Lower leg skin (tissue), 3 donors: ENCODE results near the gene AMELY.
"Not testable (repeated sequence)": the region's sequence is repeated elsewhere in the genome, so short reads cannot be mapped to it uniquely, and the experiment has no call there.

Source experiments
- POLR2A ChIP-seq, 2 donors: fragments of 450-650 bp; IDR thresholded peaks; one replicate each; pipeline ENCODE4 v1.6.1; 2016 to 2017; ENCODE audit warnings: antibody characterized with exemption in 2 of 2, mild to moderate bottlenecking in 1 of 2, moderate library complexity in 1 of 2
- TF ChIP-seq, protein P1 (sequence below), 3 donors: fragments of 450-650 bp; IDR thresholded peaks; one replicate each; pipeline ENCODE4 v1.5.1; 2016; ENCODE audit warnings: antibody characterized with exemption in 3 of 3, mild to moderate bottlenecking in 3 of 3, moderate library complexity in 2 of 3

DNA sequence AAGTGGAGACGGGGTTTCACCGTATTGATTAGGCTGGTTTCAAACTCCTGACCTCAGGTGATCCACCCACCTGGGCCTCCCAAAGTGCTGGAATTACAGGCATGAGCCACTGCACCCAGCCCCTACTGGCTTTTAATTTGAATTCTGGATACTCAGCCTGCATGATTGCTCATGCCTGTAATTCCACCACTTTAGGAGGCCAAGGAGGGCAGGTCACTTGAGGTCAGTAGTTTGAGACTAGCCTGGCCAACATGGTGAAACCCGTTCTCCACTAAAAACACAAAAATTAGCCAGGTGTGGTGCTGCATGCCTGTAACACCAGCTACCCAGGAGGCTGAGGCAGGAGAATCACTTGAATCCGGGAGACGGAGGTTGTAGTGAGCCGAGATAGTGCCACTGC, 3.5 kb downstream of the AMELY start:
- TF ChIP-seq, protein P1, sequence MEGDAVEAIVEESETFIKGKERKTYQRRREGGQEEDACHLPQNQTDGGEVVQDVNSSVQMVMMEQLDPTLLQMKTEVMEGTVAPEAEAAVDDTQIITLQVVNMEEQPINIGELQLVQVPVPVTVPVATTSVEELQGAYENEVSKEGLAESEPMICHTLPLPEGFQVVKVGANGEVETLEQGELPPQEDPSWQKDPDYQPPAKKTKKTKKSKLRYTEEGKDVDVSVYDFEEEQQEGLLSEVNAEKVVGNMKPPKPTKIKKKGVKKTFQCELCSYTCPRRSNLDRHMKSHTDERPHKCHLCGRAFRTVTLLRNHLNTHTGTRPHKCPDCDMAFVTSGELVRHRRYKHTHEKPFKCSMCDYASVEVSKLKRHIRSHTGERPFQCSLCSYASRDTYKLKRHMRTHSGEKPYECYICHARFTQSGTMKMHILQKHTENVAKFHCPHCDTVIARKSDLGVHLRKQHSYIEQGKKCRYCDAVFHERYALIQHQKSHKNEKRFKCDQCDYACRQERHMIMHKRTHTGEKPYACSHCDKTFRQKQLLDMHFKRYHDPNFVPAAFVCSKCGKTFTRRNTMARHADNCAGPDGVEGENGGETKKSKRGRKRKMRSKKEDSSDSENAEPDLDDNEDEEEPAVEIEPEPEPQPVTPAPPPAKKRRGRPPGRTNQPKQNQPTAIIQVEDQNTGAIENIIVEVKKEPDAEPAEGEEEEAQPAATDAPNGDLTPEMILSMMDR (IDR thresholded peaks at IDR 0.05) = not testable (repeated sequence)
- TF ChIP-seq POLR2A (IDR thresholded peaks at IDR 0.05) = not testable (repeated sequence)
